GM08714 (cell line): ENCODE results near the gene NR3C2.

ENCODE experiments used
- H3K4me3 ChIP-seq: fragments of 200-500 bp; sonication (Bioruptor generic); 2 replicates; pipeline ENCODE4 v1.5.1; 2014; ENCODE audit warnings: mild to moderate bottlenecking, low read length, inconsistent platforms
- ZNF274 ChIP-seq: IDR thresholded peaks from 2 replicates; pipeline ENCODE4 v1.6.1; 2012; ENCODE audit warnings: mild to moderate bottlenecking, low read depth, low read length

NR3C2 gene

GRCh38 chr4:148069086-148069894, 372.9 kb downstream of the NR3C2 start:
- no peak overlapping the region for H3K4me3 ChIP-seq
- TF ChIP-seq ZNF274 = no peak

GRCh38 chr4:148068065-148068911, 373.9 kb downstream of the NR3C2 start:
- TF ChIP-seq ZNF274 = no peak
- H3K4me3 ChIP-seq = no peak overlapping the region

GRCh38 chr4:148067301-148067916, 374.8 kb downstream of the NR3C2 start:
- no peak overlapping the region for H3K4me3 ChIP-seq
- no peak for TF ChIP-seq ZNF274

GRCh38 chr4:148065075-148065474, 377.1 kb downstream of the NR3C2 start:
- H3K4me3 ChIP-seq = no peak overlapping the region
- TF ChIP-seq ZNF274 = no peak

- H3K4me3 ChIP-seq = no peak overlapping the region
- TF ChIP-seq ZNF274 = no peak
Observed at GRCh38 chr4:148064451-148064850, 377.8 kb downstream of the NR3C2 start.

- TF ChIP-seq ZNF274 = no peak
Observed at GRCh38 chr4:148062301-148062950, 379.8 kb downstream of the NR3C2 start.

DNA sequence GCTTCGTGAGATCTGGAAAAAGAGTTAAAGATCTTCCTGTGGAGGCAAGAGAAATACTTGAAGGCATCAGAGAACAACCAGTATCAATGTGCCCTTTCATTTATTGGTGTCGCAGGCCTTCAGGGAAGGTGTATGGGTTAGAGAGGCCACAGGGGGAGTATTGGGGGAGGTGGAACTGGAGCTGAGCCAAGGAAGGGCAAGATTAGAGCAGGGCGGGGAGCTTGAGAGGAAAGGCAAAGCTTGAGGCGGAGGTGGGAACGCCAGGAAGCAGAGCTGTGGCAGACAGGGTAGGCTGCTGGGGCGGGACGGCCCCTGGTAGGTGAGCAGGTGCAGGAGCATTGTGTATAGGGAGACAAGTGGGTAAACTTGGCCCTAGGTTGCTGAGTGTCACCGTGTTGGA, 380.4 kb downstream of the NR3C2 start:
- TF ChIP-seq ZNF274 = no peak
- H3K4me3 ChIP-seq = no peak overlapping the region

More at GRCh38 chr4:148062301-148062950, 379.8 kb downstream of the NR3C2 start:
- no peak overlapping the region for H3K4me3 ChIP-seq

- no peak overlapping the region for H3K4me3 ChIP-seq
- TF ChIP-seq ZNF274 = no peak
Observed at GRCh38 chr4:148061141-148061481, 381.1 kb downstream of the NR3C2 start.

DNA sequence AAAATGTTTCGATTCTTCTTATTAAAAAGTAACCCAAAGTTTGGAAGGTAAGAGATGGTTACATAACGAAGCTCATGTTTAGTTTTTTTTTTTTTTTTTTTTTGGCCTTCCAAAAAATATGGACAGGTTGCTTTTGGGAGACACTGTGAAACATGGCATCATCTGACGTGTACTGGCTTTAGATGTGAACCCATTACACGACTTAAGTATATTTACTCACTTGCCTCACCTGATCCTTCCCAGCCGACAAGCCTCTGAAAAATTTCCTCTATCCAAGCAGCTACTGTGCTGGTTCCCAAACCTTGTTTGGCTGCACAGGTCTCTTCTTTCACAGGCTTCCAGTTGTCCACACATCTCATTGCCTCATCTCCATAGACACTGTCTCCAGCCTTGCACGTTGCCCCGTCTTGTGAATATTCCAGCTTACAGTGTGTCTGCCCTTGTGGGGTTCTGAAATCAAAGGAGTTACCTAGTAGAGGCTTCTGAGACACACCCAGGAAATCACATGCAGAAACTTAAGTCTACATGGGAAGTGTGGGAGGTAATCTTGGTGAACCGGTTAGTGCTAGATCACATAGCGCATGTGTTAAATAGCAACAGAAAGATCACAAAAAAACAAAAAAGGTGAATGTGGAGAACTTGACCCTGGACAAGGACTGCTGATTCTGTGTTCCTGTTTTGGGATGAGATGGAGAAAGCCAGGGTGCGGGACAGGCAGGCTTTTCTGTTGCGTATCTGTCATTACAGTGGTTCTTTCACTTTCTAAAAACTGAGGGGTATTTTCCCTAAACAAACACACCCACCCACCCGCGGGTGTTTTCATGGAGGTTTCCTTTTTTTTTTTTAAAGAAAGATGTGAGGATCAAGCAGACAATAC, 381.7 kb downstream of the NR3C2 start:
- H3K4me3 ChIP-seq = peak overlapping the region; percentile 33; the same call in 1 of the 2 replicates
- TF ChIP-seq ZNF274 = no peak

- no peak overlapping the region for H3K4me3 ChIP-seq
- no peak for TF ChIP-seq ZNF274
Observed at GRCh38 chr4:148059617-148060180, 382.5 kb downstream of the NR3C2 start.

DNA sequence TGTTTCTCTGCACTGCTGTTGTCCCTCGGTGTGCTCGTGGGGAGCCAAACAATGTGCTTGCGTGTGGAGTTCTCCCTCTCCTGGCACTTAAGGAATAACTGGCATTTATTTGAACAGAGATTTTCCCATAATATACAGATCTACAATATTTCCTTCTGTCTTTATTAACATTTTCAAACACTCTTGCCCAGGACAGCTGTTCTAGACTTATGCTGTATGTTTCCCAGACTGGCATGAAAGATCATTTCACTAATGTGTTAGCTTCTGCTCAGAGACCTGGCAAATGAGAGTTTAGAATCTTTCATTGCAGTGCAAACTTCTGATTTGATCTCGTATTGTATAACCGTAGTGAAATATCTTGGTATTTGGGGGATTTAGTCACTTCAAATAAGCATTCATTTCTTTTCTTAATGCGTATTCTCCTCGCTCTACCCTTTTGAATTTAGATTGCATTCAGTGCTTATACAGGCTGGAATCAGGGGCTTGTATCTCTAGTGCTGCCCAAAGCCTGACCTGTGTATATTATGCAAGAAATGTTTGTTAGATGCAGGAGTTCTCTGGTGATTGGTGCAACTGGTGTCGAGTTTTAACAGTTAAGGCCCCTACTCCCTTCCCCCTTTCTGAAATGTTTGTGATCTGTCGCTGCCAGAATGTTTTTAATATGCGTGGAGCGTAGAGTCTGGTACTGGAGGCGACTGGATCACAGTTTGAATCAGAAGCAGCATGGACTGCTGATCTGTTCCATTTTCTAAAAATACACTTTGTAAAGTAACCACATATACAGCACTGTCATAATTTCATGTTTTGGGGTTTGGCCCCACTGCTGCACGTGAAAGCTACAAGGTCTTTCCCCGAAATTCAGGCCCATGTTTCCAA, 384.0 kb downstream of the NR3C2 start:
- no peak for TF ChIP-seq ZNF274
- no peak overlapping the region; the same call in 1 of the 2 replicates for H3K4me3 ChIP-seq

DNA sequence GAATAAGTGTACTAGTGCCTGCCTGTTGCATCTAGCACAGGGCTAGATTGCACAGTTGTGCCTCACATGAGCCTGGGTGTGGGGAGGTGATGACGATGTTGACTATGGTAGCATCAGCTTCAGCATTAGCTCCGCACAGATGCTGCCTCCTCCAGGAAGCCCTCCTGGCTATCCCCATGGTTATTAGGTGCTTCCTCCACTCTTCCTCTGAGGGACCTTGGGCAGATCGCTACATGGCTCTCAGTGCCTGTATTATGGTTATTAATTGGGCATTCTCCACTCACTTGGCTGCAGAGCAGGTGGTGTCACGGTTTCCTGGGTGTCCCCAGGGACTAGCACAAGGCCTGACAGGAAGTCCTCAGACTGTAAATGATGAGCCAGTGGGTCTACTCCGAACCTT, 384.7 kb downstream of the NR3C2 start:
- no peak overlapping the region; the same call in 1 of the 2 replicates for H3K4me3 ChIP-seq
- no peak for TF ChIP-seq ZNF274
